Heart left ventricle (tissue), 16 donors: Measurements from ENCODE around the gene GCFC2. TPM values are rescaled to one million over a fixed set of nuclear protein-coding genes. Genes with fewer than 3 reads are reported as not detected.

Experiments
- ATAC-seq, 4 donors: fragments of 200-7000 bp; cut with Tn5 transposase; one replicate each; pipeline ENCODE4 v1.9.1; 2020 to 2022; ENCODE audit warnings: moderate library complexity in 4 of 4, mild to moderate bottlenecking in 3 of 4, moderate number of reproducible peaks in 1 of 4
- DNase-seq, 5 donors: peaks; one replicate each; pipeline ENCODE4 v3.0.0-alpha.2; 2020
- H3K27ac ChIP-seq, 12 donors: fragments of 200-600 bp; sonication (generic) in 4 of 12; one replicate each; pipeline versions ENCODE4 v1.5.0 to v1.8.0; 2016 to 2022; ENCODE audit warnings: mild to moderate bottlenecking in 2 of 12
- H3K27me3 ChIP-seq, 9 donors: fragments of 200-600 bp; sonication (generic) in 2 of 9; one replicate each; pipeline versions ENCODE4 v1.5.1 to v1.8.0; 2016 to 2022; ENCODE audit warnings: mild to moderate bottlenecking in 3 of 9
- H3K36me3 ChIP-seq, 9 donors: fragments of 200-600 bp; sonication (generic) in 2 of 9; one replicate each; pipeline versions ENCODE4 v1.5.0 to v1.8.0; 2018 to 2022; ENCODE audit warnings: mild to moderate bottlenecking in 2 of 9
- H3K4me1 ChIP-seq, 12 donors: fragments of 200-600 bp; sonication (generic) in 4 of 12; one replicate each; pipeline versions ENCODE4 v1.5.0 to v1.8.0; 2016 to 2022; ENCODE audit warnings: mild to moderate bottlenecking in 3 of 12
- H3K4me3 ChIP-seq, 12 donors: fragments of 200-600 bp; sonication (generic) in 4 of 12; one replicate each; pipeline versions ENCODE4 v1.5.0 to v1.8.0; 2017 to 2022; ENCODE audit warnings: mild to moderate bottlenecking in 9 of 12, moderate library complexity in 4 of 12
- H3K9me3 ChIP-seq, 12 donors: fragments of 200-600 bp; sonication (generic) in 4 of 12; one replicate each; pipeline versions ENCODE4 v1.5.0 to v1.8.0; 2016 to 2022; ENCODE audit warnings: mild to moderate bottlenecking in 1 of 12
- CTCF ChIP-seq, 12 donors: fragments of 200-600 bp; sonication (generic) in 4 of 12; IDR thresholded peaks; one replicate each; pipeline versions ENCODE4 v1.5.0 to v1.8.0; 2018 to 2022; ENCODE audit warnings: antibody characterized with exemption in 12 of 12, mild to moderate bottlenecking in 5 of 12
- POLR2A ChIP-seq, 2 donors: fragments of 450-650 bp; IDR thresholded peaks; one replicate each; pipeline ENCODE4 v1.6.1; 2017; ENCODE audit warnings: antibody characterized with exemption in 2 of 2, mild to moderate bottlenecking in 2 of 2, moderate library complexity in 2 of 2
- WGBS, 4 donors: extraction: QIAGEN DNeasy Blood & Tissue Kit in 2 of 4; methylation state at CpG; one replicate each; pipeline versions ENCODE4 v1.1.5 to v1.1.7; 2013 to 2018; 5-methylcytosine and 5-hydroxymethylcytosine counted together
- intact Hi-C, 10 donors: fragments of 100-400 bp; cut with DNase I; formaldehyde crosslinking; loops; one replicate each; pipeline versions ENCODE4 v1.11.1 to v1.14.2; 2022
- polyA plus RNA-seq, 2 donors: library from polyadenylated mRNA; stranded (reverse); fragments of 200-250 nt; gene quantifications; one replicate each; pipeline ENCODE4 v1.2.3, GENCODE V29; 2013
- total RNA-seq, 9 donors: library from RNA; depleted of rRNA in 2 of 9; stranded (reverse); fragments of >200 nt in 2 of 9; fragmentation: NEBNext Ultra II Directional in 3 of 9; extraction: Animal tissue kit (Norgen Biotek cat#: 25700) in 3 of 9; gene quantifications; one replicate each; pipeline versions ENCODE4 v1.1.0 to v1.2.4, GENCODE V29; 2016 to 2023
- donor health status: ischemic (EF 13 %, LVEDD 7.1; RV severe dilation, severe dysfunction).
- donor health status: healthy with polysubstance abuse.
- donor health status: DM: no; HTN: yes; CAD: no.
- donor health status: DM: no; HTN: no; CAD: no.
- donor health status: ischemic (EF 25% LVEDD 6.9; RV normal size, moderate dysfunction).
- donor health status: ischemic (EF 25% LVEDD 5.7; RV mildly dilated, moderate dysfunction).
- donor health status: healthy.
- donor health status: DM: yes; HTN: yes; CAD: no.
- donor health status: ischemic (EF 35%, LVEDD 5.7; RV mildly dilated, moderate dysfunction).
- donor health status: nonischemic (EF 11% LVEDD 7.7; RV severe dilation, severe dysfunction).
- donor health status: DM: yes; HTN: yes; CAD: no.
- donor health status: PGD.
- donor health status: ischemic (EF 29% LVEDD 5.4; RV normal size, mild dysfunction).
- donor health status: nonischemic (EF 23%, LVEDD 6.1; RV moderate dilation, normal function).

Gene GCFC2
- total and polyA plus RNA-seq, 11 donors, result 7.2 to 16.5 (median 13.2) TPM

DNA sequence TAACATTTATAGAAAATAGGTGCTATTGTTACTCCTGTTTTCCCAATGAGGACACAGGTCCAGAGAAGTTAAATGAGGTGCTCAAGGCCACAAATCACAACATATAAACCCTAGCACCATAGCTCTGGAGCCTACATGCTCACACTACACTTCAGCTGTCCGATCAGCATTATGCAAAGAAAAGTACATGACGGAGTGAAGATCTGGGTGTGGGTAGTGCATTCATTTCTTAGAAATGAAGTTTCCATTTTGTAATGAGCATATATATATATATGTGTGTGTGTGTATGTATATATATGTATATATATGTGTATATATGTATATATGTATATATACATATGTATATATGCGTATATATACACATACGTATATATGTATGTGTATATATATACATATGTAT is 94.3 kb downstream of the GCFC2 start:
- H3K4me3 ChIP-seq, result no peak overlapping the region
- H3K4me1 ChIP-seq, result no peaks in the 10 kb centered on the region
- no peak for ATAC-seq
- no peak for DNase-seq
- intact Hi-C loops, result loop anchor here in 1 of 10 donors (10.0 kb wide), 1 partner anchor 692 kb away; no protein-coding TSS in a partner anchor
- TF ChIP-seq CTCF (IDR thresholded peaks at IDR 0.05), result no peak
- TF ChIP-seq POLR2A (IDR thresholded peaks at IDR 0.05), result no peak
- H3K36me3 ChIP-seq, result no peaks in the 10 kb centered on the region
- H3K27ac ChIP-seq, result no peak overlapping the region
- H3K9me3 ChIP-seq, result peaks cover 0 to 6% (median 0%) of the 10 kb centered on the region in 12 donors
- no peaks in the 10 kb centered on the region for H3K27me3 ChIP-seq
- WGBS, 4 donors, result 91 to 97% (median 96%) methylated on average over 4 of the region's 4 CpGs

DNA sequence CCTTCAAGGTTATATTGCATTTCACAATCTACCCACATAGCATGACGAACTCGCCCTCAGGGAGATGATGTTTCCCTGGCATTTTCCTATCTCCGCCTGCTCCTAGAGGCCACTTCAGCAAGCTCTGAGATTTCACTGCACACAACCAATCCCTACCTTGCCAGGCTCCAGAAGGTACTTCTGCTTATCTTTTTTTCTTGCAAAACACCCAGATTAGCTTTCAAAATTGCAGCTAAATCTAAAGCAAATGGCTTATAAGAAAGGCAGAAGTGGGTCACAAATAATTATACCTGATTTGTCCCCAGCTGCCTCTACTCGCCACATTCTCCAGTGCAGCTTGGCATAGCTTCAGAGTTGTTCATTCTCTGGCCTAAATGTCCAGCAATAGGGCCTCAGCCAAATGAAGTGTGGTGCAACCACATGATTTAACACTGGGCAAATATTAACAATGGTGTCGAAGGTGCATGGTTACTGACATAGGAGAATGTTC is 96.5 kb downstream of the GCFC2 start:
- H3K4me1 ChIP-seq, result no peaks in the 10 kb centered on the region
- H3K27me3 ChIP-seq, result peaks cover 0 to 14% (median 3%) of the 10 kb centered on the region in 9 donors
- no peak for TF ChIP-seq CTCF (IDR thresholded peaks at IDR 0.05)
- TF ChIP-seq POLR2A (IDR thresholded peaks at IDR 0.05), result no peak
- H3K9me3 ChIP-seq, result peaks cover 0 to 6% (median 0%) of the 10 kb centered on the region in 12 donors
- DNase-seq (no peak), ATAC-seq (no peak)
- intact Hi-C loops, result loop anchor here in 2 of 10 donors (5.0 to 10.0 kb wide), 2 partner anchors 689 to 697 kb away; no protein-coding TSS in a partner anchor
- no peak overlapping the region for H3K27ac ChIP-seq
- no peaks in the 10 kb centered on the region for H3K36me3 ChIP-seq
- 80 to 91% (median 84%) methylated on average over 5 of the region's 5 CpGs for WGBS, 4 donors
- no peak overlapping the region for H3K4me3 ChIP-seq

GRCh38 chr2:75612862-75613243 is 97.9 kb downstream of the GCFC2 start:
- ATAC-seq (peak in 1 of 4 donors; percentile 14), DNase-seq (no peak)
- intact Hi-C loops, result loop anchor here in 2 of 10 donors (5.0 to 10.0 kb wide), 2 partner anchors 688 to 696 kb away; no protein-coding TSS in a partner anchor
- Histone ChIP-seq H3K27ac (no peak overlapping the region), H3K36me3 (no peaks in the 10 kb centered on the region), H3K9me3 (peaks cover 0 to 6% (median 0%) of the 10 kb centered on the region in 12 donors), H3K4me3 (no peak overlapping the region), H3K4me1 (peaks cover 0 to 5% (median 2%) of the 10 kb centered on the region in 12 donors), H3K27me3 (peaks cover 0 to 25% (median 13%) of the 10 kb centered on the region in 9 donors)
- 71 to 76% (median 74%) methylated on average over 5 of the region's 5 CpGs for WGBS, 4 donors
- no peak for TF ChIP-seq CTCF (IDR thresholded peaks at IDR 0.05)
- no peak for TF ChIP-seq POLR2A (IDR thresholded peaks at IDR 0.05)

Other genes starting within 250 kb of the GCFC2 start
- gene EVA1A, start 150.0 kb downstream of the GCFC2 start, total RNA-seq, result 1 to 10 TPM in 5 of 9 donors, under 1 TPM in 3, not detected in 1; 0.42 to 5.0 (median 1.4) TPM
- 1 to 10 TPM in 1 of 2 donors, under 1 TPM in 1; 0.19 to 1.4 TPM for gene EVA1A, start 150.0 kb downstream of the GCFC2 start, polyA plus RNA-seq
- 10 to 100 TPM; 40.7 to 82.8 (median 56.7) TPM for gene MRPL19, start 64.1 kb downstream of the GCFC2 start, total RNA-seq
- 10 to 100 TPM; 19.7 to 30.8 TPM for gene MRPL19, start 64.1 kb downstream of the GCFC2 start, polyA plus RNA-seq